ENCODE results near the gene ITPR2. TPM values are rescaled to one million over a fixed set of nuclear protein-coding genes. Genes with fewer than 3 reads are reported as not detected.

Gene ITPR2
- total RNA-seq, 1 donor from 2014 or later: 50.0 TPM

- no peak for DNase-seq (ENCODE audit: low spot score)
Observed at GRCh38 chr12:26295001-26295400, 538.0 kb downstream of the ITPR2 start.

GRCh38 chr12:26293612-26294011 lies 539.4 kb downstream of the ITPR2 start:
- no peak for DNase-seq (ENCODE audit: low spot score)

DNA sequence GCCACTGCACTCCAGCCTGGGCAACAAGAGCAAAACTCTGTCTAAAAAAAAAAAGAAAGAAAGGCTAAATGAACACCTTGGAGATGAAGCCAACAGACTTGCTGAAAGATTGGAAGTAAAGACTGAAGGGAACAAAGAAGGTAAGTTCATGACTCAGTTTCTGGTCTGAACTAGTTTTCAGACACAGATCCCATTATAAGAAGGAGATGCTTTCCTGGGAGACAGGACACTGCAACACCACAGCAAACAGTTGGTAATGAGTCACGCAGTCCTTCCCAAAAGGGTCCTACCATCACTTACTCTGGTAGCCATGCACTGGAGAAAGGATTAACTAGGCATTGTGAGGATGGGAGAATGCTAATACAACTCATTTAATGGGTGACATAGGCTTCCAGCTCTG lies 540.4 kb downstream of the ITPR2 start:
- DNase-seq (ENCODE audit: low spot score): no peak

DNA sequence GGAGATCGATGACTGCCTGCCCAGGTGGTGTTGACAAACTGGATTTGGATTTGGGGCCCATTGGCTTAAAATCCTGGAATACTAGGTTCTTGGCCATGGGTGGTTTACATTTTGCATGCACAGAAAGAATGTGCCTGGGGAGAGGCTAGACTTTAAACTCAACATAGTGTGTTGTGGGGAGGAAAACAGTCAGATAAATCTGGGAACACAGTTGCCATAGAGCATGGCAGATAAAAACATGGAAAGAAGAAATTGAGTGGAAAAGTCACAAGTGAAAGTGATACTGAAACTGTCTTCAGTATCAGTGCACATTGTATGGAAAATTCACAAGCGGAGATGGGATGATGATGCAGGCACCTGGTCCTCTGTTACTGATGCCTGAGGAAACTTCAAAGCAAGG lies 542.4 kb downstream of the ITPR2 start:
- DNase-seq (ENCODE audit: low spot score): no peak

GRCh38 chr12:26287671-26288381 lies 545.2 kb downstream of the ITPR2 start:
- peak; percentile 59 for DNase-seq (ENCODE audit: low spot score)

Other genes with a start within 250 kb of the ITPR2 start
- 13.8 TPM for gene INTS13, start 104.8 kb upstream of the ITPR2 start, total RNA-seq
- 39.1 TPM for gene FGFR1OP2, start 105.3 kb upstream of the ITPR2 start, total RNA-seq
- 82.8 TPM for gene TM7SF3, start 181.2 kb upstream of the ITPR2 start, total RNA-seq
- 59.0 TPM for gene MED21, start 189.4 kb upstream of the ITPR2 start, total RNA-seq
- not detected for gene C12orf71, start 249.4 kb upstream of the ITPR2 start, total RNA-seq